DND-41 (cell line): ENCODE results near the gene HSPBAP1.

Experiments used
- ATAC-seq: fragments of 200-7000 bp; cut with Tn5 transposase; 3 replicates; pipeline ENCODE4 v1.9.1; 2021; ENCODE audit warnings: low read depth; ENCODE audit not compliant: insufficient read depth
- DNase-seq: peaks from one replicate; pipeline ENCODE4 v3.0.0-alpha.2; 2020
- H2AFZ ChIP-seq: 2 replicates; pipeline ENCODE4 v1.6.0; 2012; ENCODE audit warnings: low read depth, low read length
- H3K27ac ChIP-seq: 2 replicates; pipeline ENCODE4 v1.5.1; 2012; ENCODE audit warnings: low read length, inconsistent platforms
- H3K27me3 ChIP-seq: fragments of 200-600 bp; sonication (generic); 2 replicates; pipeline ENCODE4 v1.6.0; 2012; ENCODE audit warnings: low read length, mild to moderate bottlenecking, inconsistent platforms; ENCODE audit not compliant: insufficient read depth, poor library complexity
- H3K36me3 ChIP-seq: 2 replicates; pipeline ENCODE4 v1.5.1; 2012; ENCODE audit warnings: low read length, inconsistent platforms; ENCODE audit not compliant: insufficient read depth
- H3K4me1 ChIP-seq: 2 replicates; pipeline ENCODE4 v1.5.1; 2012; ENCODE audit warnings: mild to moderate bottlenecking, low read length; ENCODE audit not compliant: insufficient read depth
- H3K4me2 ChIP-seq: 2 replicates; pipeline ENCODE4 v1.6.0; 2012; ENCODE audit warnings: mild to moderate bottlenecking, moderate library complexity, low read length, inconsistent platforms; ENCODE audit not compliant: insufficient read depth
- H3K4me3 ChIP-seq, 2 experiments: fragments of 200-600 bp in 1 of 2; shearing (Covaris generic) in 1 of 2; 2 replicates each; pipeline ENCODE4 v1.5.1; 2012 to 2016; ENCODE audit warnings: inconsistent platforms in 2 of 2, low read length in 2 of 2, mild to moderate bottlenecking in 2 of 2, low read depth in 1 of 2, moderate library complexity in 1 of 2
- H3K79me2 ChIP-seq: 2 replicates; pipeline ENCODE4 v1.6.0; 2012; ENCODE audit warnings: low read length, inconsistent platforms; ENCODE audit not compliant: insufficient read depth
- H3K9ac ChIP-seq: 2 replicates; pipeline ENCODE4 v1.6.0; 2012; ENCODE audit warnings: low read depth, mild to moderate bottlenecking, inconsistent platforms, low read length, moderate library complexity
- H3K9me3 ChIP-seq: 2 replicates; pipeline ENCODE4 v1.5.1; 2012; ENCODE audit warnings: low read length, moderate library complexity, mild to moderate bottlenecking, inconsistent platforms; ENCODE audit not compliant: insufficient read depth, severe bottlenecking
- H4K20me1 ChIP-seq: 2 replicates; pipeline ENCODE4 v1.6.0; 2012; ENCODE audit warnings: low read length; ENCODE audit not compliant: insufficient read depth
- CTCF ChIP-seq: IDR thresholded peaks from 2 replicates; pipeline ENCODE4 v1.5.1; 2012; ENCODE audit warnings: borderline replicate concordance, low read length, moderate library complexity, mild to moderate bottlenecking; ENCODE audit not compliant: poor library complexity, severe bottlenecking; ENCODE audit errors: extremely low read depth
- EZH2 ChIP-seq: IDR thresholded peaks from 3 replicates; pipeline ENCODE4 v1.6.1; 2012; ENCODE audit warnings: borderline replicate concordance, low read depth, mild to moderate bottlenecking, moderate library complexity, low read length, inconsistent platforms; ENCODE audit not compliant: severe bottlenecking

Gene HSPBAP1

GRCh38 chr3:122794483-122794778, 800 bp upstream of the HSPBAP1 start:
- Histone ChIP-seq H3K9me3 (no peaks in the 10 kb centered on the region), H3K4me2 (peak overlapping the region; percentile 94), H3K36me3 (no peaks in the 10 kb centered on the region), H4K20me1 (0 out of 2 replicates have a peak, but pooled peaks cover under 1% of the 10 kb centered on the region), H3K79me2 (peaks cover 37% of the 10 kb centered on the region), H3K9ac (peak overlapping the region; percentile 72), H3K4me1 (peaks cover 56% of the 10 kb centered on the region), H3K27me3 (no peaks in the 10 kb centered on the region), H3K27ac (peak overlapping the region; percentile 62; the same call in 1 of the 2 replicates), H2AFZ (peak overlapping the region; percentile 99), H3K4me3 (peak overlapping the region; percentile 58 to 95)
- ATAC-seq = no peak
- TF ChIP-seq CTCF = no peak
- no peak for TF ChIP-seq EZH2
- no peak for DNase-seq

GRCh38 chr3:122789585-122790273, 3.9 kb downstream of the HSPBAP1 start:
- no peak overlapping the region for H3K9ac ChIP-seq
- no peaks in the 10 kb centered on the region for H3K36me3 ChIP-seq
- no peak overlapping the region for H3K4me2 ChIP-seq
- no peak overlapping the region for H2AFZ ChIP-seq
- no peak for ATAC-seq
- H3K27me3 ChIP-seq = no peaks in the 10 kb centered on the region
- no peaks in the 10 kb centered on the region for H4K20me1 ChIP-seq
- no peak overlapping the region for H3K27ac ChIP-seq
- H3K9me3 ChIP-seq = no peaks in the 10 kb centered on the region
- H3K4me3 ChIP-seq = no peak overlapping the region
- peaks cover 28% of the 10 kb centered on the region for H3K79me2 ChIP-seq
- peaks cover 33% of the 10 kb centered on the region for H3K4me1 ChIP-seq
- no peak for DNase-seq
- TF ChIP-seq CTCF (no peak), EZH2 (no peak)

GRCh38 chr3:122787872-122788271, 5.8 kb downstream of the HSPBAP1 start:
- Histone ChIP-seq H3K4me2 (no peak overlapping the region), H4K20me1 (no peaks in the 10 kb centered on the region), H3K4me1 (peaks cover 16% of the 10 kb centered on the region), H3K9me3 (no peaks in the 10 kb centered on the region), H3K4me3 (no peak overlapping the region), H3K79me2 (peaks cover 19% of the 10 kb centered on the region), H3K27ac (no peak overlapping the region), H3K36me3 (no peaks in the 10 kb centered on the region), H3K27me3 (no peaks in the 10 kb centered on the region), H3K9ac (no peak overlapping the region), H2AFZ (no peak overlapping the region)
- DNase-seq (no peak), ATAC-seq (no peak)
- no peak for TF ChIP-seq EZH2
- no peak for TF ChIP-seq CTCF
